Vagina (tissue), 2 donors: ENCODE data around the gene PDXP.

Experiments used
- CTCF ChIP-seq, 3 experiments: fragments of 450-650 bp in 2 of 3; fragments of 200-600 bp in 1 of 3; sonication (generic) in 1 of 3; IDR thresholded peaks; one replicate each; pipeline ENCODE4 v1.5.1; 2017 to 2019; ENCODE audit warnings: antibody characterized with exemption in 3 of 3, mild to moderate bottlenecking in 2 of 3, moderate library complexity in 2 of 3
- POLR2A ChIP-seq, 2 donors: fragments of 450-650 bp; IDR thresholded peaks; one replicate each; pipeline ENCODE4 v1.6.1; 2017; ENCODE audit warnings: antibody characterized with exemption in 2 of 2, mild to moderate bottlenecking in 2 of 2, moderate library complexity in 2 of 2

GRCh38 chr22:37610480-37611129, 47.9 kb upstream of the PDXP start:
- TF ChIP-seq POLR2A (IDR thresholded peaks at IDR 0.05) (no peak), CTCF (IDR thresholded peaks at IDR 0.05) (no peak)
